ENCODE results near the gene DENND11.
"Not testable (repeated sequence)": the region's sequence is repeated elsewhere in the genome, so short reads cannot be mapped to it uniquely, and the experiment has no call there.

The DENND11 gene

DNA sequence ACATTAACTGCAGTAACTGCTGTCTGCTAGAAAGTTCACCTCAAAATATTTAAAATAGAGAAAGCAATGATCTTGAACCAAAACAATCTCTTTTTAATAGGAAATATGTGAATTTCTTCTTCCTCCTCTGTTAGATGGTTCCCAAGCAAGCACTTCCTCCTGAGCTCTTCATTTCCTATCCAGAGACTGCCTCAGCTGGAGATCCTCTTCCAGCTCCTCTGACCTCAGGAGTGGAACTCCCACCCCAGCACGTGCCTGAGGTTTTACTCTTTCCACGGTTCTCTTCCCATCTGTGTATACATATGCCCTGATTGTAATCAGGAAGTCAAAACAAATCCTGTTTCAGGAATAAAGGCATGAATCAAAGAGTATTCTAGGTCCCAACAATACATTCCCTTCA is 5.6 kb downstream of the DENND11 start:
- DNase-seq (ENCODE audit: low read depth): no peak
- no peak overlapping the region for H3K4me3 ChIP-seq (ENCODE audit: low read length)
- TF ChIP-seq CTCF (conservative IDR thresholded peaks at IDR 0.05; ENCODE audit: low read depth, low read length): no peak

DNA sequence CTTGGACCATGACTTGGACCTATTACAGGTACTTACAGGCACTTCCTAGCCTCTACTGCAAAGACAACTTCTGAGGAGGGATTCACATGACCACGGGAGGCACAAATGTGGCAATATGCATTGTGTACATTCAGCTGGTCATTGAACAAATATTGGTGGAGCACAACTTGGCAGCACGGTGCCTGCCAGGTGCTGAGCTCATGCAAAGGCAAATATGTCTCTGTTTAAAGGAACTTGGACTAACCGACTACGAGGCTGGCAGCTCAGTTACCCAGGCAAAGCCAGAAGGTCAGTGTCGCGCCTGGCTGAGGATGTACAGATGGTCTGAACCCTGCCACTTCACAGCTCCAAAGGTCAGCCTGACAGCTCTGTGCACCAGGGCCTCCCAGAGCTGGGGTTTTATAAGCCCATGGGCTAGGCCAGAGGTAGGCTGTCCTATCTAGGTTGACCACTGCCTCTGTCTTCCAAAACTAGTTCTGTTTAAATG is 6.1 kb downstream of the DENND11 start:
- no peak overlapping the region for H3K4me3 ChIP-seq (ENCODE audit: low read length)
- DNase-seq (ENCODE audit: low read depth): no peak
- no peak for TF ChIP-seq CTCF (conservative IDR thresholded peaks at IDR 0.05; ENCODE audit: low read depth, low read length)

DNA sequence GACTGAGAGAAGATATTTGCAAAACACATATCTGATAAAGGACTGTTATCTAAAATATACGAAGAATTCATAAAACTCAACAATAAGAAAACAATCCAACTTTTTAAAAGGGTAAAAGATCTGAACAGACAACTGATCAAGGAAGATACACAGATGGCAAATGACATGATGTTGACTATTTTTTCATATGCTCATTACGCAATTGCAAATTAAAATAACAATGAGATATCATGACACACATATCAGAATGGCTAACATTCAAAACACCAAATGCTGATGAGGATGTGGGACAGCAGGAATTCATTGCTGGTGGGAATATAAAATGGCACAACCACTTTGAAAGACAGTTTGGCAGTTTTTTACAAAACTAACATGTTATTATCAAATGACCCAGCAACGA is 8.9 kb downstream of the DENND11 start:
- no peak for DNase-seq (ENCODE audit: low read depth)
- TF ChIP-seq CTCF (conservative IDR thresholded peaks at IDR 0.05; ENCODE audit: low read depth, low read length): no peak
- H3K4me3 ChIP-seq (ENCODE audit: low read length): no peak overlapping the region

DNA sequence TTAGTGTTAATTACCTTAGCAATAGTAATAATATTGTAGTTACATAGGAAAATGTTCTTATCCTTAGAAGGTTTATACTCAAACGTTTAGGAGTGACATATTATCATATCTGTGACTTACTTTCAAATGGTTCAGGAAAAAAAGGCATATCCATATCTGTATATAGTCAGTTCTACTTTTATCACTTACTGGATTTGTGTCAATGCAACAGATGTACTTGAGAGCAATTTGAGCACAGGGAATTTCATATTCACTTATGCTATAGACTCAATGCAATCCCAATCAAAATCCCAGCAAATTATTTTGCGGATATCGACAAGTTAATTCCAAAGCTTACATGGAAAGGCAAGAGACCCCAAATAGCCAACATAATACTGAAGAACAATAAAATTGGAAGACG is 10.0 kb downstream of the DENND11 start:
- no peak for TF ChIP-seq CTCF (conservative IDR thresholded peaks at IDR 0.05; ENCODE audit: low read depth, low read length)
- no peak overlapping the region for H3K4me3 ChIP-seq (ENCODE audit: low read length)
- DNase-seq (ENCODE audit: low read depth): no peak

GRCh38 chr7:141691540-141691939 is 10.4 kb downstream of the DENND11 start:
- TF ChIP-seq CTCF (conservative IDR thresholded peaks at IDR 0.05; ENCODE audit: low read depth, low read length): no peak
- H3K4me3 ChIP-seq (ENCODE audit: low read length): no peak overlapping the region
- DNase-seq (ENCODE audit: low read depth): no peak

DNA sequence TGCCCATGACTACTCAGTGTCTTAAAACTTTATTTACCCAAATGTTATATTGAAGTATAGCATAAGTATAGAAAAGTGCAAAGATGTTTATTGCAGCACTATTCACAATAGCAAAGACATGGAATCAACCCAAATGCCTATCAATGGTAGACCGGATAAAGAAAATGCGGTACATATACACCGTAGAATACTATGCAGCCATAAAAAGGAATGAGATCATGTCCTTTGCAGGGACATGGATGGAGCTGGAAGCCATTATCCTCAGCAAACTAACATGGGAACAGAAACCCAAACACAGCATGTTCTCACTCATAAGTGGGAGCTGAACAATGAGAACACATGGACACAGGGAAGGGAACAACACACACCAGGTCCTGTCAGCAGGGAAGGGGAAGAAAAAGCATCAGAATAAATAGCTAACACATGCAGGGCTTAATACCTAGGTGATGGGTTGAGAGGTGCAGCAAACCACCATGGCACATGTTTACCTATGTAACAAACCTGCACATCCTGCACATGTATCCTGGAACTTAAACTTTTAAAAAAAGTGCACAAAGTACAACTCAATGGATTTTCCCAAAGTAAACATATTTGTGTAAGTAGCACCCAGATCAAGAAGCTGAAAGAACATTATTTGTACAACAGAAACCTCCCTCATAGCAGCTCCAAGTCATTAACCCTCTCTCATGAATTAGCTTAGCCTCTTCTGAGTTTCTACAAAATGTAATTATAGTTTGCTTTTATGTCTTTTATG is 12.7 kb downstream of the DENND11 start:
- not testable (repeated sequence) for DNase-seq (ENCODE audit: low read depth); H3K4me3 ChIP-seq (ENCODE audit: low read length)

DNA sequence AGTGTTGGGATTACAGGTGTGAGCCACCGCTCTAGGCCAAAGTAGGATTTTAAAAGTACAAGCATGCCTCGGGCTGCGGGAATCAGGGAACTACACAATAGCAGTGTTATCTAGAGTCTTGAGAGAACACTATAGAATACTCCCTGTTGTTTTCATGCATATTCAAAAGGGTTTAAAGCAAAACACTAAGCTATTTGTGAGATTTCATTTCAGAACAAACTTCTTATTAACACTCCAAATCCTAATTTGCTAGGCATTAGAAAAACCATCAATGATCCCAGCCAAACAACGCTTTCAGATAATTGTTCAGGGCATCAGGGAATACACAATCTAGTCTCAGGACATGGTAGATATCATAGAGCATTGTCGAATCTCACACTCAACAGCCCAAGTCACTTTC is 13.9 kb downstream of the DENND11 start:
- DNase-seq (ENCODE audit: low read depth): no peak
- no peak overlapping the region for H3K4me3 ChIP-seq (ENCODE audit: low read length)
- no peak for TF ChIP-seq CTCF (conservative IDR thresholded peaks at IDR 0.05; ENCODE audit: low read depth, low read length)
